HepG2 (cell line): ENCODE measurements around the gene PRM2. TPM values are rescaled to one million over a fixed set of nuclear protein-coding genes. Genes with fewer than 3 reads are reported as not detected.

Experiments used
- ATAC-seq: fragments of 200-7000 bp; cut with Tn5 transposase; 3 replicates; pipeline ENCODE4 v1.9.1; 2020; ENCODE audit warnings: mild to moderate bottlenecking, moderate library complexity
- BruUV-seq: library from RNA; stranded (reverse); fragments of 400-500 nt; replicated peaks from 2 replicates; lab custom pipeline; 2021; lab: Mats Ljungman, UMichigan
- CTCF ChIA-PET: fragments of 300-600 bp; formaldehyde crosslinking; extraction: SDS; loops from one replicate; lab custom pipeline; 2021; ENCODE audit warnings: low total read pairs, inconsistent platforms, low intra/inter-chr PET ratio; lab: Yijun Ruan, JAX
- POLR2A ChIA-PET: fragments of 350-600 bp; sonication (Branson Sonifier 250); formaldehyde crosslinking; loops from one replicate; lab custom pipeline; 2020; ENCODE audit warnings: antibody characterized with exemption, inconsistent platforms; lab: Yijun Ruan, JAX
- DNase-seq: peaks from one replicate; pipeline ENCODE4 v3.0.0-alpha.2; 2015; ENCODE audit warnings: low spot score
- FAIRE-seq: peaks from 3 replicates; lab custom pipeline; 2011; peaks lifted over from hg19 to GRCh38; lab: Jason Lieb, UNC
- H2AFZ ChIP-seq: one replicate; pipeline ENCODE4 v1.6.1; 2011; ENCODE audit warnings: low read length, inconsistent platforms
- H3K27ac ChIP-seq: fragments of 300-600 bp; 3 replicates; pipeline ENCODE4 v1.8.0; 2011; ENCODE audit warnings: mixed run types, mild to moderate bottlenecking, mixed read lengths, low read length, inconsistent platforms; ENCODE audit not compliant: insufficient read depth; ENCODE audit errors: extremely low read length
- H3K27me3 ChIP-seq, 2 experiments: fragments of 200-600 bp in 1 of 2; 2 replicates in 1 of 2; 3 replicates in 1 of 2; pipeline versions ENCODE4 v1.6.0 to v1.8.0; 2011; ENCODE audit warnings: low read length in 2 of 2, mild to moderate bottlenecking in 2 of 2, moderate library complexity in 2 of 2, inconsistent platforms in 1 of 2; ENCODE audit not compliant: insufficient read depth in 2 of 2, control insufficient read depth in 1 of 2
- H3K36me3 ChIP-seq, 2 experiments: fragments of 200-600 bp in 1 of 2; replicated peaks in 1 of 2; 2 replicates in 1 of 2; 3 replicates in 1 of 2; pipeline versions ENCODE4 v1.5.1 to v1.8.0; 2011; ENCODE audit warnings: low read length in 2 of 2, inconsistent platforms in 1 of 2; ENCODE audit not compliant: insufficient read depth in 2 of 2, control insufficient read depth in 1 of 2
- H3K4me1 ChIP-seq: 2 replicates; pipeline ENCODE4 v1.5.1; 2012; ENCODE audit warnings: low read length, inconsistent platforms; ENCODE audit not compliant: insufficient read depth
- H3K4me2 ChIP-seq: 2 replicates; pipeline ENCODE4 v1.6.0; 2011; ENCODE audit warnings: low read depth, low read length, inconsistent platforms
- H3K4me3 ChIP-seq, 3 experiments: fragments of 200-600 bp in 1 of 3; sonication (generic), shearing (Covaris generic) in 1 of 3; replicated peaks in 1 of 3; 2 replicates each; pipeline ENCODE4 v1.5.1; 2011 to 2016; ENCODE audit warnings: low read length in 3 of 3, inconsistent platforms in 2 of 3, low read depth in 2 of 3, mild to moderate bottlenecking in 2 of 3, control low read depth in 1 of 3, mixed read lengths in 1 of 3; ENCODE audit not compliant: insufficient read depth in 1 of 3
- H3K79me2 ChIP-seq: one replicate; pipeline ENCODE4 v1.6.1; 2011; ENCODE audit warnings: low read length, inconsistent platforms; ENCODE audit not compliant: insufficient read depth
- H3K9ac ChIP-seq: 2 replicates; pipeline ENCODE4 v1.6.0; 2011; ENCODE audit warnings: mild to moderate bottlenecking, low read depth, low read length, inconsistent platforms; ENCODE audit not compliant: insufficient read depth
- H3K9me3 ChIP-seq: 2 replicates; pipeline ENCODE4 v1.5.1; 2012; ENCODE audit warnings: mild to moderate bottlenecking, low read length
- H4K20me1 ChIP-seq: 2 replicates; pipeline ENCODE4 v1.6.0; 2011; ENCODE audit warnings: inconsistent platforms, mild to moderate bottlenecking, low read length, moderate library complexity; ENCODE audit not compliant: insufficient read depth
- AKAP8 ChIP-seq: sonication (generic); formaldehyde crosslinking; IDR thresholded peaks from 2 replicates; pipeline ENCODE4 v1.5.1; 2020; ENCODE audit warnings: mild to moderate bottlenecking, missing genetic modification reagents
- CEBPB ChIP-seq: IDR thresholded peaks from 2 replicates; pipeline ENCODE4 v1.6.1; 2011; ENCODE audit warnings: low read depth, low read length, improper control_type of control experiment, borderline replicate concordance
- E2F5 ChIP-seq: sonication (generic); formaldehyde crosslinking; conservative IDR thresholded peaks from 2 replicates; pipeline ENCODE4 v1.4.0; 2020; ENCODE audit warnings: missing genetic modification reagents
- PAX8 ChIP-seq: sonication (generic); formaldehyde crosslinking; IDR thresholded peaks from 2 replicates; pipeline ENCODE4 v1.8.0; 2022; ENCODE audit warnings: mild to moderate bottlenecking, missing genetic modification reagents, borderline replicate concordance
- SKIL ChIP-seq: sonication (generic); formaldehyde crosslinking; IDR thresholded peaks from 2 replicates; pipeline ENCODE4 v1.8.0; 2022; ENCODE audit warnings: missing genetic modification reagents, mild to moderate bottlenecking, moderate library complexity, borderline replicate concordance
- U2AF1 ChIP-seq: fragments of 200-400 bp; formaldehyde crosslinking; optimal IDR thresholded peaks from 2 replicates; pipeline ENCODE3; 2017; ENCODE audit warnings: mild to moderate bottlenecking, low read depth, low read length
- XRCC5 ChIP-seq: fragments of 200-400 bp; formaldehyde crosslinking; optimal IDR thresholded peaks from 2 replicates; pipeline ENCODE3; 2017; ENCODE audit warnings: mild to moderate bottlenecking, low read length
- ZBTB10 ChIP-seq: sonication (generic); formaldehyde crosslinking; IDR thresholded peaks from 2 replicates; pipeline ENCODE4 v1.4.0; 2020; ENCODE audit warnings: missing genetic modification reagents, borderline replicate concordance
- ZNF333 ChIP-seq: sonication (generic); formaldehyde crosslinking; IDR thresholded peaks from 2 replicates; pipeline ENCODE4 v1.4.0; 2020; ENCODE audit warnings: mild to moderate bottlenecking, missing genetic modification reagents, borderline replicate concordance
- ZNF383 ChIP-seq: sonication (generic); formaldehyde crosslinking; IDR thresholded peaks from 2 replicates; pipeline ENCODE4 v1.4.0; 2020; ENCODE audit warnings: missing genetic modification reagents, mild to moderate bottlenecking, borderline replicate concordance
- ZNF567 ChIP-seq: sonication (generic); formaldehyde crosslinking; IDR thresholded peaks from 2 replicates; pipeline ENCODE4 v1.8.1; 2023; ENCODE audit warnings: mild to moderate bottlenecking, missing genetic modification reagents, borderline replicate concordance
- ZNF790 ChIP-seq: sonication (generic); formaldehyde crosslinking; IDR thresholded peaks from 2 replicates; pipeline ENCODE4 v1.8.0; 2022; ENCODE audit warnings: missing genetic modification reagents, mild to moderate bottlenecking, borderline replicate concordance
- ZNF878 ChIP-seq: sonication (generic); formaldehyde crosslinking; IDR thresholded peaks from 2 replicates; pipeline ENCODE4 v1.8.1; 2023; ENCODE audit warnings: mild to moderate bottlenecking, missing genetic modification reagents, moderate library complexity
- ZNF891 ChIP-seq: sonication (generic); formaldehyde crosslinking; IDR thresholded peaks from 2 replicates; pipeline ENCODE4 v1.5.0; 2020; ENCODE audit warnings: mild to moderate bottlenecking, missing genetic modification reagents
- WGBS: methylation state at CpG from one replicate; pipeline ENCODE4 v1.1.6; 2017; ENCODE audit warnings: low lambda C conversion rate; 5-methylcytosine and 5-hydroxymethylcytosine counted together
- in situ Hi-C: cut with HindIII; loops from 2 replicates; pipeline ENCODE4 v1.10.0; 2017; ENCODE audit warnings: low pct_unique_long_range_greater_than_20kb; ENCODE audit not compliant: extremely low pct_ligation_motif_present
- intact Hi-C: fragments of 100-400 bp; cut with micrococcal nuclease; formaldehyde crosslinking; loops from one replicate; pipeline ENCODE4 v1.10.0; 2022; ENCODE audit not compliant: unreplicated experiment
- polyA plus RNA-seq, 8 experiments: library from polyadenylated mRNA; depleted of rRNA in 3 of 8; stranded (reverse) in 7 of 8; unstranded in 1 of 8; fragments of >200 nt; fragmentation: Illumina TruSeq in 4 of 8; extraction: Trizol in 4 of 8; gene quantifications; 2 replicates each; pipeline versions ENCODE4 v1.2.1 to v1.2.3, GENCODE V29; 2011 to 2016; ENCODE audit warnings: low read depth in 4 of 8, missing spikeins in 1 of 8, mixed read lengths in 1 of 8; ENCODE audit not compliant: insufficient read depth in 1 of 8
- total RNA-seq, 5 experiments: library from RNA; depleted of rRNA; stranded (reverse); fragments of >200 nt; fragmentation: Illumina TruSeq; extraction: Trizol; gene quantifications; 2 replicates each; pipeline ENCODE4 v1.2.3, GENCODE V29; 2016; ENCODE audit warnings: low read depth in 1 of 5
- TF ChIP-seq, protein P1 (sequence below): sonication (generic); formaldehyde crosslinking; IDR thresholded peaks from 2 replicates; pipeline ENCODE4 v1.5.0; 2020; ENCODE audit warnings: missing genetic modification reagents, mild to moderate bottlenecking, borderline replicate concordance

PRM2 gene
- total and polyA plus RNA-seq, 2 of the 13 experiments (the other 11 are each of a cell fraction or from before 2014, with no cell fraction given): 0.54 TPM; not detected in 1

DNA sequence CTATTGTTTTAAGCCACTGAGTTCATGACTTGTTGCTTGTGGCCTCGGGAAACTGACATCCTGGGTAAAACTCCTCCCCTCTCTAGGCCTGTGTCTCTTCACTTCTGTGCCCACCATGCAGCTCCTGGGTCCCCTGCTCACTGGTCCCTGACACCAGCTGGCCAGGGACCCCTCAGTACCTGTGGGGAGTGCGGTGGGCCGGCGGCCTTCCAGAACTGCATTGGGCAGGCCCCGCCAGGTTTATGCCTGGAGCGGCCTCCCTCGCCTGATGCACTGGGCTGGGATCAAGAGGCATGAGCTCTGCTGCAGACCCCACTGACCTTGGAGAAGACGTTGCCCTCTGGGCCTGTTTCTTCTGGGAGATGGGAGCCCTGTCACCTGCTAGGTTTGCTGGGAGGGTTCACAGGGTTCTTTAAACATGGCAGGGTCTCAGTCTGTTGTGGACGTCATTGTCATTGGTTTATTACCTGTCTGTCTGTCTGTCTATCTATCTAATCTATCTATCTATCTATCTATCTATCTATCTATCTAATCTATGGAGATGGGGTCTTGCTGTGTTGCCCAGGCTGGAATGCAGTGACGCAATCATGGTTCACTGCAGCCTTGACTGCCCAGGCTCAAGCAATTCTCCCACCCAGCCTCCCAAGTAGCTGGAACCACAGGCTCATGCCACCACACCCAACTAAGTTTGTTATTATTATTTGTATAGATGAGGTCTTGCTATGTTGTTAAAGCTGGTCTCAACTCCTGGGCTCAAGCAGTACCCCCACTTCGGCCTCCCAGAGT is 47.5 kb upstream of the PRM2 start:
- in situ Hi-C loops: no loop called here
- intact Hi-C loops: no loop called here
- Histone ChIP-seq H3K9me3 (no peaks in the 10 kb centered on the region), H3K27ac (no peak overlapping the region), H3K79me2 (no peaks in the 10 kb centered on the region), H3K36me3 (no peaks in the 10 kb centered on the region), H3K4me3 (no peak overlapping the region), H3K9ac (no peak overlapping the region), H3K27me3 (no peaks in the 10 kb centered on the region), H2AFZ (no peak overlapping the region), H3K4me2 (no peak overlapping the region), H4K20me1 (no peaks in the 10 kb centered on the region), H3K4me1 (peaks cover 43% of the 10 kb centered on the region)
- FAIRE-seq: no peak
- ChIA-PET CTCF (no interaction called here), POLR2A (interaction anchor here (0.5 to 1.3 kb wide), 2 partner anchors 16 to 23 kb away, joined by 4 read pairs; no protein-coding TSS in a partner anchor)
- BruUV-seq: no TSS peak
- no peak for ATAC-seq
- no peak for DNase-seq
- WGBS: 63% methylated on average over 11 of the region's 11 CpGs
- no peak for TF ChIP-seq ZNF790
- no peak for TF ChIP-seq AKAP8
- TF ChIP-seq U2AF1: no peak
- TF ChIP-seq E2F5 (CRISPR knock-in tag): no peak
- no peak for TF ChIP-seq PAX8 (CRISPR knock-in tag)
- TF ChIP-seq, protein P1, sequence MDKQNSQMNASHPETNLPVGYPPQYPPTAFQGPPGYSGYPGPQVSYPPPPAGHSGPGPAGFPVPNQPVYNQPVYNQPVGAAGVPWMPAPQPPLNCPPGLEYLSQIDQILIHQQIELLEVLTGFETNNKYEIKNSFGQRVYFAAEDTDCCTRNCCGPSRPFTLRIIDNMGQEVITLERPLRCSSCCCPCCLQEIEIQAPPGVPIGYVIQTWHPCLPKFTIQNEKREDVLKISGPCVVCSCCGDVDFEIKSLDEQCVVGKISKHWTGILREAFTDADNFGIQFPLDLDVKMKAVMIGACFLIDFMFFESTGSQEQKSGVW (CRISPR knock-in tag): no peak
- TF ChIP-seq SKIL (CRISPR knock-in tag): no peak
- TF ChIP-seq ZNF891 (CRISPR knock-in tag): 0 out of 2 replicates have a peak, but pooled peaks have one; percentile 33
- no peak for TF ChIP-seq XRCC5
- TF ChIP-seq ZNF567 (CRISPR knock-in tag): no peak
- no peak for TF ChIP-seq ZNF878 (CRISPR knock-in tag)
- TF ChIP-seq ZNF333 (CRISPR knock-in tag): no peak
- peak; percentile 79 for TF ChIP-seq CEBPB
- TF ChIP-seq ZNF383 (CRISPR knock-in tag): 0 out of 2 replicates have a peak, but pooled peaks have one; percentile 38
- no peak for TF ChIP-seq ZBTB10
